ENCODE results near the gene NRF1. TPM values are rescaled to one million over a fixed set of nuclear protein-coding genes. Genes with fewer than 3 reads are reported as not detected.

NRF1 gene
- polyA plus RNA-seq, 5 donors = 21.3 to 27.2 (median 22.4) TPM

DNA sequence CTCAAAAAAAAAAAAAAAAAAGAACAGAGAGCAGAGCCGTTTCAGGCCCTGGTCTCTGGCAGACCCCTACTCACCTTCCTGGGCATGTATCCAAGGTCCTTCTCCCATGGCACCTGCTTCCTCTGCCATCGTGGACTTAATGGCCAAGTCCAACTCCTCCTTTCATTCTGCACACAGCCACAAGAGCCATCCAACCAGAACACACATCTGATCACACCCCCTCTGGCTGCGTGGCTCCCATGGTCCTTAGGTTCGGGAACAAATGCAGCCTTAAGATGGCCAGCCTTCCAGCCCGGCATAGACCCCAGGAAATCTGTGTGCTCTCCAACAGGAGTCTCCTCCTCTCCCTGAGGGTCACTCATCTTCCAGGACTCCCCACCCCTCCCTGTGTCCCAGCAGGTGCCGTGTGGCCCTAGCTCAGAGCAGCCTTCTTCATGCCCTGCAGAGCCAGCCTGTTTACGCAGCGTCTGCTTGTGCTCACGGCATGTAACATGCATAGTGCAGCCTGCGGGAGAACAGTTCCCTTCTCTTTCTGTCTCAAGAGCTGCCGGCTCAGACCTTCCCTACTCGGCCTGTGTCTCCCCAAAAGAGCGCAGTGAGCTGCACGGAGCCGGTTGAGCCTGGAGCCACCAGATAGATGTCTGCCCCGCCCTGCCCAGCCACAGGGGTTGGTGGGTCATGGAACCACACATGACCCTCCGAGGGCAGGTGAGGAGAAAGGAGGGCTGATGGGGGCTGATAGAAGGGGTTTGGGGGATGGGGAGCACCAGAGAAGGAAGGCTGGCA, 157.3 kb downstream of the NRF1 start:
- no peak for DNase-seq

DNA sequence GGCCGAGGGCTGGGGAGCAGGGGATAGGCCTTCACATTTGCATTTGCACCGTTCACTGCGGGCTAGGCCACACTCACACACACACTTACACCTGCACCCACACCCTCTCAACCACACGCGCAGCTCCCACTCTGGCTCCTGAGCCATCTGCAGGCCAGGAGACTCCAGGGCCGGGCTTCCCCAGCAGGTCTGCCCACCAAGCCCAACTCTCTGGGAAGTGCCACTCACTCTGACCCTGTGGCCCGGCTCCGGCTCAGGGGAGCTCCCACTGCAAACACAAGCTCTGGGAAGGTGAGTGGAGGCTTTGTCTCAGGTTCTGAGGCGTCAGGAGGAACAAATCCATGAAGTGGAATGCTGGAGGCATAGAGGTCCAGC, 157.9 kb downstream of the NRF1 start:
- DNase-seq = no peak

DNA sequence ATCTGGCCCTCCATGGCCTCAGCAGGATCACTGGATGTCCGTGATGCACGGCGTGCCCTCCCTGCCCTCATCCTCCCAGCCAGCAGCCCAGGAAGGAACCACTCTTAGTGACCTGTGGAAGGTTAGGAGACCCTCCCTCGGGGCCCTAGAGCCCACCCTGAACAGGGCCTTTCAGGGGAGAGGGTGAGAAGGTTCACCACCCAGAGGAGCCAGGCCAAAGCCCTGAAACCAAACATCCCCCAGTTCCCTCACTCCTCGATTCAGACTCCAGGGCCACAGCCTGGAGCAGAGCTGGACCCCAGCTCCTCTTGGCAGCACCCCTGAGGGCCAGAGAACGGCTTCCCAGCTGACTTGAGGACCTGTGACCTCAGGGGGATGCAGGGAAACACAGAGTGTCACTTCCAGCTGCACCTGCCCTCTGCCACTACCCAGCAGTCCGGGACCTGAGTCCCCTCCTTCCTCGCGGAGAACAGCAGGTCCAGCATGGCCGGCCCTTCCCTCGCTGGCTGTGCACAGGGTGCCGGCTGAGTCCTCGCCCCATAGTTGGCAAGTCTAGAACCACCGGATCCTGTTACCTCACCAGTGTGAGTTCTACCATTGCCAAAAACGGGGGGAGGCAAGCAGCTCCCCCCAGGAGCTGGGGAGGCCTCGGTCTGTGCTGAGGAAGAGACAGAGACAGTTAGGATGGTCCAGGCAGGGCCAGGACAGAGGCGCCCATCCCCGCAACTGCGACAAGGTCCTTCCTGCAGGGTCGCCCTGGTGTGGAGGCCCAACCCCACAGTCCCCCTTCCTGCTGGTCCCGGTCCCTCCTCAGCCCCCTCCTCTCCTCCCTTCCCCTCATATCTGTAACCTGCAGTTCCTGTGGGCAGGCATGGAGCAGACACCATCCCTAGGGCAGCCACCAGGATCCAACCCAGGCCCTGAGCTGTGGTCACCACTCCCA, 158.6 kb downstream of the NRF1 start:
- DNase-seq = no peak

DNA sequence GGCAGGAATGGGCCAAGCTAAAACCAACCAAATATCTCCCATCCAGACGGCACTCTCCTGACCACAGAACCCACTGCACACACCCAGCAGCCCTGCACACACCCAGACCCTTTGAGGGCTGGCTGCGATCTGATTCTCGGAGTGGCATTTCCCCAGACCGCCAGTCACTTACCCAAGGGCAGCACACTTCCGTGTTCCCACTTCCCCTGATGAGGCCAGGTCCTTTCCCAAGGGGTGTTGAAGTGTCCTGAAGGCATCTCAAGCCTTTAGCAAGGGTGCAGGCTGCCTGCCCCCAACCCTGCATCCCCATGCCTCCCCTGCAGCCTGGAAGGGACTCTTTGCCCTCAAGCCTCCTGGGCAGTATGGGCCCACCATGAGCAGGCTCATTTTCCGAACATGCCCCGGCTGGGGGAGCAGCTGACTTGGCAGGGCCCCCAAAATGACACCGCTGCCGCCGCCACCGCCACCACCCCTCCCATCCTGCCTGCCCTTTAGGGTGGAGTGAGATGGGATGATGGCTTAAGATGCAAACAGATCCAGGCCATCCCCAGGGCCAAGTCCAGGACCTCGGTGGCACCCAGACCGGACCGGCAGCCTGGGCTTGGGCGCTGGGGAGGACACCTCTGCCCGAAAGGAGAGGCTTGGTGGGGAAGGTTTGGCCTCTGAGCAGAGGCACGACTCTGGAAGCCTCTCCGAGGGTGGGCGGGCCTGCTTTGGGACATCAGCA, 159.8 kb downstream of the NRF1 start:
- no peak for DNase-seq

DNA sequence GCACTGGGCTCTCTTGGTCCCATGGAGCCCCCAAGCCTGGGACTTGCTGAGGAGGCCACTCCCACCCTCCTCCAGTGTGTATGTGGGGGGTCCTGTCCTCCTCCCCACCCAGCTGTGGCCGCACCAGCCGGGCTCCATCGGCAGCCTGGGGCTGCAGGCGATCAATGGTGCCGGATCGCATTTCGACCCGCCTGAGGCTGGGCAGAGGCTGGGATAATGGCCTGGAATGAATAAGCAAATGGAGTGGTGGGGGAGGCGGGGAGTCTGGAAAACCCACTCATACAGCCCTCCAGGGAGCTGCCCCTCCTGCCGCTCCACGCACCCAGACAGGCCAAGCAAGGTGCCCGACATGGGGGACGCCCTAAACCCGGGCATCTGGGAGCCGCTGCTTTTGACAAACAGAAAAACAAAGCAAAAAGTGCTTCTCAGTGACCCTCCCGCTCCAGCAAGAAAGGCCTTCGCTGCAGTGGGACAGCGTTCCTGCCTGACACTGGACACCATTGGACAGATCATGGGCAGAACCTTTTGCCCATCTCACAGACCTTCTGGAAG, 160.5 kb downstream of the NRF1 start:
- no peak for DNase-seq

DNA sequence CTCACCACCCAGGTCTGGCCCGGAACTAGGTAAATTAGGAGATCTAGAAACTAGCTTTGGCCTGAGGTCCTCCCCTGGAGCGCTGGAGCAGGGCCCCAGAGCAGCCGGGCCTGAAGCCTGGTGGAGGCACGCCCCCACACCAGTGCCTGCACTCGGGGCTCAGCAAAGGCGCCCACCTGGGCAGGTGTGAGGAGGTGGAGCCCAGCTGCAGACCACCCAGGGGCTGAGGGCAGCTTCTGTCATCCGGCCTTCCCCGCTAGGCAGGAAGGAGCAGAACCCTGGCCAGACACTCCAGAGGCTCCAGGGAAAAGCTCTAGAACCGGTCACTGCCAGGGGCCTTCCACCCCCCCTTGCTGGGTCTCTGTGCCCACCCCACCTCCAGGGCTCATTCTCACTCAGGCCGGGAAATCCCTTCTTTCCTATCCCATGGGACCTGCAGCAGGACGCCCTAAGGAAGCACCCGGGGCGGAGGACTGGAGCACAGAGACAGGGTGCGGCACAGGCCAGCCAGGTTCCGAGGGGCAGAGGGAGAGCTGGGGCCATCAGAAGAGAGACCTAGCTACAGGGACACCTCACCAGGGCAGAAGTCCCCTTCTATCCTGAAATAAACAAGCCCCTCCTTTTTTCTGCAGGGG, 161.2 kb downstream of the NRF1 start:
- DNase-seq = no peak

DNA sequence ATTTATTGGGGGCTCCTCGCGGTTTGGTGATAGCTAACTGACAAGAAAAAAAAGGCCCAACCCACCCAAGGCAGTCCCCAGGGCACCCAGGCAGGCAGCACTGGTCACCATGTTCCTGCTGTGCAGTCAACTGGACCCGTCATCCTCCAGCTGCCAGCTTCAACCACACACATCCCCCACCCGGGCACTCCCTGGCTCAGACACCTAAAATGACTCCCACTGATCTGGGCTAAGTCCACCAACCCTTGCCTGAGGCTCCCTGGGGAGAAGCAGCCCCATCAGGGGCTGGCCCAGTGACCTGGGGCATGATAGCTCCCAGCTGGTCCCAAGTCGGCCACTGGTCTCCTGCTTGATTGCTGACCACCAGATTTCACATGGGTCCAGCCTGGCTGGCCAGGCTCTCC, 161.8 kb downstream of the NRF1 start:
- DNase-seq = no peak

DNA sequence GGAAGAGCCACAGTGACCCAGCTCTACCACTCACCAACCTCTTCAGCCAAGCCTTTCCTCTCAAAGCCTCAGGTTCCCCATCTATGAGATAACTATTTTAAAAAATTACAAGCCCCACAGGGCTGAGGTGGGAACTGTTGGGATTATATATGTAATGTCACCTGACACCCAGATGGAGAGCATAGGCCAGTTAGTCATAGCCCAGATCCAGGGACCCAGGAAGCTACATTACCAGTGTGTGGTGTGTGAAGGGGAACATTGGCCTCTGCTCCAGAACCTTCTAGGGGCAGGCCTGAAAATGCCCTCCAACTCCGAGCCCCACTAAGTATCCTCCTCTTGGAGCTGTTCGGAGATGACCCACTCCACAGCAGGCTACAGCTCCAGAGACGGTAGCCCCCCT, 162.4 kb downstream of the NRF1 start:
- no peak for DNase-seq

DNA sequence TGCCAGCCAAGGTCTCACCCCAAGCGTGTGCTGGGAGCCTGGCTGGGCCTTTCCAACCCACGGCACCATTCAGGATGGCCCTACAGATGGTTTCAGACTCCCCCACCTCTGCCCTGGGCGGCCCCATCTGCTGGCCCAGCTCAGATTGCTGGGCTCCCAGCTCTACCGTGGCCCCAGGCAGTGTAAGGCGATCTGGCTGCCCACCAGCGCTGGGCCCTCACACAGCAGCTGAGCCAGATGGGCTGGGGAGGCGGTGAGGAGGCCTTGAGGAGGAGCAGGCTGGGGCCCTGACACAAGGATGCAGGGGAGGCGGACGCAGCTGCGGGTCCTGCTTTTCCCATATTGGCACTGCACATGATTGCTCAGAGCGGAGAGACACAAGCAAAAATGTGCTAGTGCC, 162.8 kb downstream of the NRF1 start:
- DNase-seq = no peak

DNA sequence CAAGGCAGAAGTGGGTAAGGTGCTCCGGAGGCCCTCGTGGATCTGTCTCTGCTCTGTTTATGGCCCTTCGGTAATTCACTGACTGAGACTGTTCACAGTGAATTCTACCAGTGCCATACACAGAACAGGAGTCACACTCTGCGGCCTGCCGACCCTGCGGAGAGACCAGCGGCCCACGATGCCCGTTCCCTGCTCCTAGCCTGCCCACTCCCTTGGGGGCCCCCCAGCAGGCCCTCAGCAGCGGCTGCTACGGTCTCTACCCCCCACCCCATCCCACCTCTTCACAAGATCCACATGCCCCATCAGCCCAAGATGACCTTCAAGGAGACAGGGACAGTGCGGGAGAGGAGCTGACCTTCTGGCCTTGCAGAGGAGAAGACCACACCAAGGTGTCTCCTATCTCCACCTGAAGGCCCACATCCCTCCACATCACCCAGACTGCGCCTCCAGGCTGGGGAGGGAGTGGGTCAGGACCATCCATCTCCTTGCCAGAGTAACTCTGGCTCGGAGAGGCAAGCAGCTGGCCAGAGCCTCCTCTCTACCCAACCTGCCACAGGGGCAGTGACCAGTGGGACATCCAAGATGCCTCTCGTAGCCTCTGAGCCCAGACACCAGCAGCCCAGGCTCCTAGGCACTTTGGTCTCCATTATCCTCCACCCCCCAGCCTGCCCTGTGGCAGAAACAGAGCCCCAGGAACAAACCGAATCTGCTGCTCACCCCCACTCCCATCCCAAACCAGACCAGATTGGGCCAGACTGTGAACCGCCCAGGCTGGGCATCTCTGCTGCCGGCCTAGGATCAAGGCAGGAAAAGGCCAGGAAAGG, 163.6 kb downstream of the NRF1 start:
- no peak for DNase-seq

DNA sequence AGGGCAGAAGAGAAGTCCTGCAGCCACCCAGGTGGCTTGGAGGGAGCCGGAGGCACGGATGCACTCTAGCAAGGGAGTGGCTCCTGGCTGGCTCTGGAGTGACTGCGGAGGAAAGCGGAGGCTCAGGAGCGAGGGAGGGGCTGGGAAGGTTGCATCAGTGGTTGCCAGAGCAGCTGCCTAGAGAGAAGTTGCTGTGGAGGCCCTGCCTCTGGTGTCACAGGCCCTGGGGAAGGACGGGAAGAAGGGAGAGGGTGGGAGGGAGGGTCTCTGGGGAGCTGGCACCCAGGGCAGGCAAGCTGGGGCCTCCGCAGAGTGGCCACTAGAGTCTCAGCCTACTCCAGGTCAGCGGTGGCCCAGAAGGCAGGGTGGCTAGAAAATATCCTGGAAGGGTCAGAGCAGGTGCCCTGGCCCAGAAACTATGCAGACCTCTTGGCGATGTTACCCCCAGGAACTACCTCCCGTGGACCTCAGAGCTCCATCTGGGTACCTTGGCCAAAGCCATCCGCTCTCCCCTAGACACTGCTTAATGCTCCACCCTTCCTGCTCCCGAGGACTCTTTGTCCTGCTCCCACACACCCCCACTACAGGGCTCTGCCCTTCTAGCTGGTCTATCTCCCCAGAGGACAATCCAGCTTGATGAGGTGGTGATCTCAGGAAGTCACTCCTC, 164.3 kb downstream of the NRF1 start:
- no peak for DNase-seq

DNA sequence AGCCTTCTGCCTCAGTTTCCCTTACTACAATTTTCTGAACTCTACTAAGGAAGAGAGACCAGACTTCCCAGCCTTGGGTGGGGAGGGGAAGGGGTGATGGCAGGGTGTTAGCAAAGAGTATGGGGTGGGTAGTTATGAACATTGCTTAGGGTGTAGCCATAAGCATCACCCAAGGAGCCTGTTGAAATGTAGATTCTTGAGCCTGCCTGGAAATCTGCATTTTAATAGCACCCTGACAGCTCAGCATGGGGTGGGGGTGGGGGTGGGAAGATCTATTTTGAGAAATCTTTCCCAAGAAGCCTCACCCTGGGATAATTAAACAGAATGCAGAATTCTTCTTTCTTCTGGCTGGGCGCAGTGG, 164.8 kb downstream of the NRF1 start:
- no peak for DNase-seq

DNA sequence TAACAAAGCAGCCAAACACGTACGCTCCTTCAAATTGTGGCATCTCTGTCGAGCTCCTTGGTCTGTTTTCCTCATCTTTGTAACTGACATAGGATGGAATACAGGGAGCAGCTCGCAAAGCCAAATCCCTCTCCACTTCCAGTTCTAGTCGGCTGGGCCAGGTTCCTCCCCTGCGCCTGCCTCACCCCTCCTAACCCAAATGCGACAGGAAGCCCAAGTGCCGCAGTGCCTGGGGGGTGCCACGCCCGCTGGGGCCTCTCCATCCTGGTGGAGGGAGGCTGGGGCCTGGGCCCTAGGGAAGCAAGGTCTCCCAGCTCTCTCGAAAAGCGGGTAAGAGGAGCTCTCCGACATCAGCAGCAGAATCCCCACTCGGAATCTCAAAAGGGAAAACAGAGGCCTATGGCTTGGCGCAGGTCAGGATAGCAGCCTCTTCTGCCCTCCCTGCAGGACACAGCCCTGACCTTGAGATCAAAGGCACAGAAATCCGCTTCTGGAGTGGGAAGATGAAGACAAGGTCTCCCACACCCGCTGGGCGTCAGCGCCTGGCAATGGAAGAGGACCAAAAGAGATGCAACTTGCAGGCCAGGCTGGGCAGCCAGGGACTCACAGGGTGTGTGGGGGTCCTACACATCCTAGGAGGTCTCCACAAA, 165.8 kb downstream of the NRF1 start:
- no peak for DNase-seq

DNA sequence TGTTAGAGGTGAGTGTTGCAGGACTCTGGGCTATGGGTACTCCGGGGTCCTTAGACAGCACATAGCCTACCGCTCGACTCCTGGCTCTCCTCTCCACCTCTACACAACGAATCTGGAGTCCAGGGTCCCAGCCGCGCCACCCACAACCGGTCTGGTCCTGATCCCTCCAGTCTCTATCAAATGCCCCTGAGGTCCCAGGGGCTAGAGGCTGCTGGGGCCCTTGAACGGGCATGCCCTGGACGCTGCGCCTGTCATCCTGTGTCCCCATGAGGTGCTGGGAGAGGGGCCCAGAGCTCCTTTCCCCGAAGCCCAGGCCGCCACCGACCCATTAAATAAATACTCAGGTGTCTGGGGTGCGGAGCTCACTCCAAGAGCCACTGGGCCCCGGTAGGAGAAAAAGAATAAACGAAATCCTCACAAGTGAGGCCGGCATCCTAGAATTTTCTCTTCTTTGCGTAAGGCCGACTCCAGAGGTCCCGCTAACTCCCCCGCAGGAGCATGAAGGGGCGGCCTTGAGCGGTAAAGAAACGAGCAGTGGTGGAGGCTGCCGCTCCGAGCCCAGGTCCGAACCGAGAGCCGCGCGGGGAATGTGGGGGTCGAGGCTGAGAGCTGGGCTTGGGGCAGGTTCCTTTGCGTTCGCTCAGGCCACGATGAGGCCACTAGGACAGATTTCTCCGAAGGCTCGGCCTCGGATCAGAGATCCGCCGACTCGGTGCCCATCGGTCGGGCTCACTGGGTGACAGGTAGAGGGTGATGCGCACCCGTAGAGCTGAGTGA, 166.7 kb downstream of the NRF1 start:
- no peak for DNase-seq

DNA sequence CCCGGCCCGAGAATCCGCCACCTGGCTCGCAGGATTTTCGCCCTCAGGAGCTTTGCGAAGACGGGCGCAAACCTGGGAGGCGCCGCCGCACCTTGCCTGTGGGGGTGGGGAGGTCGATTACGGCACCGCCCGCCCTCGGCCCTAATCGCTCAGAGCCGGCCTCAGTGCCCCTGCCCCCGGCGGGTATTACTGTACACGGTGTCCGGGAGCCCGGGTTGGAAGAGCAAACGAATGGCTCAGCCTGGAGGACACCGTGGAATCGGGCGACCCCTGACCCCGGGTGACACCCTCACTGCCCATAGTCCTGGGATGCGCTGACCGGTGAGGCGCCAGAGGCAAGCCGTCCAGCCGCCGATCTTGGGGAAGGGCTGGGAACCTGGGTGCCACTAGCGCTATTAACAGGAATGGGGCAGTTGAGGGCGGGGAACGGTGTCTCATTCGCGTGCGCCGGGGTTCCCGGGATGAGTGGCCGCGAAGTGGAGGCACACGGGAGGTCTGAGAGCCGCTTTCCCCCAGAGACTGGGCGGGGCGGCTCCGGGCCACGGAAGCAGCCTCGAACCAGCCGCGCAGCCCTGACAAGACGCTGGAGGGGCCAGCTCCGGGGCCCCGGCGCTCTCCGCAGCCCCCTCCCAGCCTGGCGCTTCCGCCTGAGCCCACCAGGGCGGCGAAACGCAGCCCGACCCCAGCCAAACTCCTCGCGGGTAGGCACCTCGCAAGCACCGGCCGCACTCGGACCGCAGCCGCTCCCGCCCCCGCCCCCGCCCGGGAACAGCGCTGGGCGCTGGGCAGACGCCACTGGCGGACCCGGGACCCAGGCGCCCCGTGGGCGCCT, 167.5 kb downstream of the NRF1 start:
- DNase-seq = no peak

DNA sequence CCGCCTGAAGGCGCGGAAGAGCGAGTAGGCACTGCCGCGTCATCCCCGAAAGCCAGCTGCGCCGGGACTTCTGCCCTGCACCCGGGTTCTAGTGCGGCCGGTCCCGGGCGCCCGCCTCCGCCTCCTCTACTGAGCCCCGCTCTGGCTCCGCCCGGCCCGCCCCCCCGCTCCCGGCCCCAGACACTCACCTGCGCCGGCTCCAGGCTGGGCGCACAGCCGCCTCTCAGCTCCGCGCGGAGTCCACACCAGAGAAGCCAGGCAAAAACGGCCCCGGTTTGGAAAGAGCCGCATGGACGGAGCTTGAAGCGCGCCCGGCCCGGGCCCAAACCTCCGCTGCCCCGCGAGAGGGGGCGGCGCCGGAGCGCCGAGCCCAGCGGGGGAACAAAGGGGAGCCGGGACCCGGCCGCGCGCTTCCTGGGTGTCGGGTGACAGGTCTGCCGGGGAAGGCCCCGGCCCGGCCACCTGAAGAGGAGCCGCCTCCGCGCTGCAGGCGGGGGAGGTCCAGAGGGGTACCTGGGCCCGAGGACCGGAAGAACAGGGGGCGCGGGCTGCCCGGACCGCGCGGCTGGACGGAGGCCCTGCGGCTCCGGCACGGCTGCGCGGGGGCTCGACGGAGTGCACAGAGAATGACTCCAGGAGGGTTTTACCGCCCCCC, 168.2 kb downstream of the NRF1 start:
- DNase-seq = peak; percentile 43 to 64

DNA sequence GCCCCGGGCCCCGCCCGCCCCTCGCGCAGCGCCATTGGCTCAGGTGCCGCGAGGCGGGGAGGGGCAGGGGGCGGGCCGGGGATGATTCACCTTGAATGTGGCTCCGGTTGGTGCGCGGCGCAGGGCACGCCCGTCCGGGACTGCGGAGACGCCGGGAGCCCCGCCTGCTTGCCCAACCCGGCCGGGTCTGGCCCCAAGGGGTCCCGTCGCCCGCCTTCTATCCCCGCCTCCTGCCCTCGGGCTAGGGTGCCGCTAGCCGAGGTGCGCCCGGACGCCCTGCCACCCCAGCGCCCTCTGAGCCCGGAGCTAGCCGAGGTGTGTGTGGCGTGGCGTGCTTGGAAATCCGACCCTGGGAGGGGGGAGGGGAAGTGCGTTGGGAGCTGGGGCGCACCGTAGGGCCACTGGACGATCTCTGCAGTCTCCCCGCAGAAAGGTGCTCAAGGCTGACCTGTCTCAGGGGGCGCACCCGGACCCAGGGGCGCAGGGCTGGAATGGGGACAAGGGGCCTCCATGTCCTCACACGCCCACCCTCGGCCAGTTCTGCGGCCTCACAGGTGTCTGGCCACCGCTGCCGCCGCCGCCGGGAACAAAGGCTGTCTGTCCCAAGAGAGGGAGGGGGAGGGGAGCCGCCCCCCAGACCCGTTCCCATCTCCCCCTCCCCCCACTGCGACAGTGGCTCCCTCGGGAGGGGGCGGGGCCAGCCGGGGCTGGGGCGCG, 168.9 kb downstream of the NRF1 start:
- DNase-seq = peak; percentile 37 to 50

Measured in right lung (tissue), 5 donors.